Calu3 (cell line): ENCODE measurements around the gene CPNE8. TPM values are rescaled to one million over a fixed set of nuclear protein-coding genes. Genes with fewer than 3 reads are reported as not detected.

Experiments
- BruUV-seq: library from RNA; stranded (reverse); fragments of 400-500 nt; replicated peaks from 2 replicates; lab custom pipeline; 2021; lab: Mats Ljungman, UMichigan
- CTCF ChIA-PET: fragments of 300-600 bp; sonication (Branson Sonifier 250); formaldehyde crosslinking; loops from one replicate; lab custom pipeline; 2022; ENCODE audit warnings: antibody characterized with exemption; lab: Charles Lee
- DNase-seq: peaks from one replicate; pipeline ENCODE4 v3.0.0; 2022
- H3K27ac Mint-ChIP-seq: one replicate; pipeline ENCODE4 v1.8.0; 2022; ENCODE audit warnings: mixed read lengths; ENCODE audit not compliant: unreplicated experiment
- H3K27me3 Mint-ChIP-seq: one replicate; pipeline ENCODE4 v1.8.0; 2022; ENCODE audit warnings: mixed read lengths; ENCODE audit not compliant: unreplicated experiment
- H3K36me3 Mint-ChIP-seq: one replicate; pipeline ENCODE4 v1.8.0; 2022; ENCODE audit warnings: mild to moderate bottlenecking, moderate library complexity, mixed read lengths; ENCODE audit not compliant: insufficient read depth, unreplicated experiment
- H3K4me1 Mint-ChIP-seq: one replicate; pipeline ENCODE4 v1.8.0; 2022; ENCODE audit warnings: mild to moderate bottlenecking, low read depth, mixed read lengths; ENCODE audit not compliant: unreplicated experiment
- H3K4me3 Mint-ChIP-seq: one replicate; pipeline ENCODE4 v1.8.0; 2022; ENCODE audit warnings: mild to moderate bottlenecking, low read depth, moderate library complexity, mixed read lengths; ENCODE audit not compliant: unreplicated experiment
- H3K9me3 Mint-ChIP-seq: one replicate; pipeline ENCODE4 v1.8.0; 2022; ENCODE audit warnings: low read depth, mixed read lengths; ENCODE audit not compliant: unreplicated experiment
- intact Hi-C: fragments of 100-400 bp; cut with micrococcal nuclease; formaldehyde crosslinking; loops from one replicate; pipeline ENCODE4 v1.10.0; 2022; ENCODE audit not compliant: unreplicated experiment
- total RNA-seq: library from RNA; stranded (reverse); gene quantifications from 2 replicates; pipeline ENCODE4 v1.2.3, GENCODE V29; 2022
- TF ChIP-seq, protein P1 (sequence below): fragments of 200-600 bp; IDR thresholded peaks from one replicate; pipeline ENCODE4 v1.8.0; 2022; ENCODE audit warnings: antibody characterized with exemption; ENCODE audit not compliant: unreplicated experiment

Gene CPNE8
- total RNA-seq, 1 experiment from 2014 or later: 17.8 TPM

DNA sequence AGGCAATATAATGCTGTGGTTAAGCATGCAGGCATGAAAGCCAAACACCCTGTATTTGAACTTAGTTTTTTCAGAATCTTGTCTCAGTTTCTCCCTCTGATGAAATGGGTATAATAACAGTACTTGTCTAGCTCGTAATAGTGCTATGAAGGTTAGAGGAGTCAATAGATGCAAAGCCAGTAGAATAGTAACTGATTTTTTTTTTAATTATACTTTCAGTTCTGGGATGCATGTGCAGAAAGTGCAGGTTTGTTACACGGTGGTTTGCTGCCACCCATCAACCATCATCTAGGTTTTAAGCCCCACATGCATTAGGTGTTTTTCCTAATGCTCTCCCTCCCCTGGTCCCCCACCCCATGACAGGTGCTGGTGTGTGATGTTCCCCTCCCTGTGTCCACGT, 87.4 kb downstream of the CPNE8 start:
- CTCF ChIA-PET: no interaction called here
- BruUV-seq: no TSS peak
- no peak for DNase-seq
- H3K27ac Mint-ChIP-seq: no peak overlapping the region
- H3K27me3 Mint-ChIP-seq: no peaks in the 10 kb centered on the region
- H3K4me1 Mint-ChIP-seq: no peaks in the 10 kb centered on the region
- no peak overlapping the region for H3K4me3 Mint-ChIP-seq
- H3K9me3 Mint-ChIP-seq: peaks cover 2% of the 10 kb centered on the region
- TF ChIP-seq, protein P1, sequence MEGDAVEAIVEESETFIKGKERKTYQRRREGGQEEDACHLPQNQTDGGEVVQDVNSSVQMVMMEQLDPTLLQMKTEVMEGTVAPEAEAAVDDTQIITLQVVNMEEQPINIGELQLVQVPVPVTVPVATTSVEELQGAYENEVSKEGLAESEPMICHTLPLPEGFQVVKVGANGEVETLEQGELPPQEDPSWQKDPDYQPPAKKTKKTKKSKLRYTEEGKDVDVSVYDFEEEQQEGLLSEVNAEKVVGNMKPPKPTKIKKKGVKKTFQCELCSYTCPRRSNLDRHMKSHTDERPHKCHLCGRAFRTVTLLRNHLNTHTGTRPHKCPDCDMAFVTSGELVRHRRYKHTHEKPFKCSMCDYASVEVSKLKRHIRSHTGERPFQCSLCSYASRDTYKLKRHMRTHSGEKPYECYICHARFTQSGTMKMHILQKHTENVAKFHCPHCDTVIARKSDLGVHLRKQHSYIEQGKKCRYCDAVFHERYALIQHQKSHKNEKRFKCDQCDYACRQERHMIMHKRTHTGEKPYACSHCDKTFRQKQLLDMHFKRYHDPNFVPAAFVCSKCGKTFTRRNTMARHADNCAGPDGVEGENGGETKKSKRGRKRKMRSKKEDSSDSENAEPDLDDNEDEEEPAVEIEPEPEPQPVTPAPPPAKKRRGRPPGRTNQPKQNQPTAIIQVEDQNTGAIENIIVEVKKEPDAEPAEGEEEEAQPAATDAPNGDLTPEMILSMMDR: no peak
- no peaks in the 10 kb centered on the region for H3K36me3 Mint-ChIP-seq
- intact Hi-C loops: no loop called here

DNA sequence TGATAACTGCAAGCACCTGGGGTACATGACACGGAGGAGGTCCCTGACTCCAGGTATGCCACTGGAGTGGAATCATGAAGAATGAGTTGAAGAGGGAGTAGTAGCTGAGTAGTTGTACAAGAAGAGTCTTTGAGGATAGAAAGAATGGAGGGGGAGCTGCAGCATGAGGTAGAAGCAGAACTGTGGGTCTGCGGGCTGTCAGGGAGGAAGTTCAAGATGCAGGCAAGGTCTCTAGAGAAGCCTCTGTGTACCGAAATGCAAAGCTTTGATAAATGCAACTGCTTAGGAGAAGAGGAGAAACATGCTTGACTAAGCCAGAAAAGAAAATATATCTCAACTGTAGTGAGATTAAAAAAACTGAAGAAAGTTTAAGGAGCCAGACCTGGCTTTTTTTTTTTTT, 91.5 kb downstream of the CPNE8 start:
- Mint-ChIP-seq H3K4me3 (no peak overlapping the region), H3K4me1 (no peaks in the 10 kb centered on the region), H3K36me3 (no peaks in the 10 kb centered on the region), H3K27me3 (no peaks in the 10 kb centered on the region), H3K9me3 (peaks cover 9% of the 10 kb centered on the region), H3K27ac (no peak overlapping the region)
- DNase-seq: no peak
- intact Hi-C loops: no loop called here
- CTCF ChIA-PET: no interaction called here
- BruUV-seq: no TSS peak
- TF ChIP-seq, protein P1: no peak

DNA sequence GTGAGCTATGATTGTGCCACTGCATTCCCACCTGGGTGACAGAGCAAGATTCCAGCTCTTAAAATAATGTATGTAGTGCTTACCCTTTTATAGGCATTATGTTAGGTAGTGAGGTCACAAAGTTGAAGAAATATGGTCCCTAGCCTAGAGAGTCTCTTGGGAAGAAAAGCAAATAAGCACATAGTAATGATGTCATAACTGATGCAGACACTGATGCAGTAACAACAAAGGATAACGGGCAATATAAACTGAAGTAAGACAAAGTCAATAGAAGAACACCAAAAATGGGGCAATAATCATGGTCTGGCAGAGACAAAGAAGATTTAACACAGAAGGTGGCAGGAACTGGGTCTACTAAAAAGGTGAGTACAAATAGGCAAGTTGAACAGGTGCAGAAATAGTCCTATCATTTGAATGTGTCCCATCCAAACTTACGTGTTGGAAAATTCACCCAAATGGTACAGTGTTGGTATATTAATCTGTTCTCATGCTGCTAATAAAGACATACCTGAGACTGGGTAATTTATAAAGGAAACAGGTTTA, 93.5 kb downstream of the CPNE8 start:
- no peaks in the 10 kb centered on the region for H3K4me1 Mint-ChIP-seq
- CTCF ChIA-PET: no interaction called here
- no peak overlapping the region for H3K4me3 Mint-ChIP-seq
- H3K27ac Mint-ChIP-seq: no peak overlapping the region
- DNase-seq: no peak
- peaks cover 9% of the 10 kb centered on the region for H3K9me3 Mint-ChIP-seq
- H3K27me3 Mint-ChIP-seq: no peaks in the 10 kb centered on the region
- H3K36me3 Mint-ChIP-seq: no peaks in the 10 kb centered on the region
- no TSS peak for BruUV-seq
- TF ChIP-seq, protein P1: no peak
- intact Hi-C loops: no loop called here

DNA sequence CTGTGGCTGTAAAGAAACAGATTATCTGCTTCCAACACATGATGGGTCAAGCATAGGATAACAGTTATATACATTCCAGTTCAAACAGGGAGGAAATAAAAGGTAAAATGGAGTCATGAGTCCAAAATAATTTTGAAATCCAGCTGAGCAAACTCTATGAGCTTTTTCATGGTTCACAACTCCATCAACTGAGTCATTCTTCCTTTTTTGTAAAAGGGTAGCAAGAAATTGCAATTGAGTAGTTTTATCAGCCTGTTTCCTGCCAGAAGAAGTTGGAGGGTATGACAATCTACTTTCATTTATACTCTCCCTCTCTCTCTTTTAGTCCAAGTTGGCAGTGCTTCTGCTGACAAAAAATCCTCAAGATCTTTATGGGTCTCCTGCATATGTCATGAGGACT, 95.6 kb downstream of the CPNE8 start:
- H3K4me1 Mint-ChIP-seq: no peaks in the 10 kb centered on the region

More for the DNA sequence above, 95.6 kb downstream of the CPNE8 start:
- no peak for DNase-seq
- H3K4me3 Mint-ChIP-seq: no peak overlapping the region
- CTCF ChIA-PET: no interaction called here
- H3K27me3 Mint-ChIP-seq: no peaks in the 10 kb centered on the region
- no TSS peak for BruUV-seq
- no peak overlapping the region for H3K27ac Mint-ChIP-seq
- intact Hi-C loops: no loop called here
- TF ChIP-seq, protein P1: no peak
- no peaks in the 10 kb centered on the region for H3K36me3 Mint-ChIP-seq
- peaks cover 9% of the 10 kb centered on the region for H3K9me3 Mint-ChIP-seq
